Measurements from ENCODE around the gene FKBP15.

The FKBP15 gene

DNA sequence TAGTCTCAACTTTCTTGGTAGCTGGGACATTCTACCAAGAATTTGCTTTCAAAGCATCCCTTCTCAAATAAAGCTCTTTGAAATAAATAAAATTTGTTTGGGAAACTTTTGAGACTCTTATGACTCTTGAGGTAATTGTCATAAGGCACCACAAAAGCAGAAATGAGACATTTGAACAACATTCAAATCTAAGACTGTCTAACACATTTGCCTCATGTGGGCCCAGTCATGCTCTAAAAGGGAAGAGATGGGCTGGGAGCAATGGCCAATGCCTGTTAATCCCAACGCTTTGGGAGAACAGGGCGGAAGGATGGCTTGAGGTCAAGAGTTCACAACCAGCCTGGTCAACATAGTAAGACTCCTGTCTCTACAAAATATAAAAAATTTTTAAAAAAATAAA lies 43.8 kb downstream of the FKBP15 start:
- H3K27ac ChIP-seq (ENCODE audit: low read depth, low read length), result no peak overlapping the region
- H3K9ac ChIP-seq (ENCODE audit: low read depth, low read length), result no peak overlapping the region
- WGBS, result 81% methylated on average over 2 of the region's 2 CpGs
- H3K4me3 ChIP-seq (ENCODE audit: low read length), result no peak overlapping the region
- H3K36me3 ChIP-seq (ENCODE audit: insufficient read depth, low read length), result peaks cover 89% of the 10 kb centered on the region
- H3K4me1 ChIP-seq (ENCODE audit: insufficient read depth, low read length), result no peaks in the 10 kb centered on the region
- H3K27me3 ChIP-seq (ENCODE audit: insufficient read depth, low read length), result no peaks in the 10 kb centered on the region
- H3K9me3 ChIP-seq (ENCODE audit: insufficient read depth, low read depth, low read length), result no peaks in the 10 kb centered on the region

DNA sequence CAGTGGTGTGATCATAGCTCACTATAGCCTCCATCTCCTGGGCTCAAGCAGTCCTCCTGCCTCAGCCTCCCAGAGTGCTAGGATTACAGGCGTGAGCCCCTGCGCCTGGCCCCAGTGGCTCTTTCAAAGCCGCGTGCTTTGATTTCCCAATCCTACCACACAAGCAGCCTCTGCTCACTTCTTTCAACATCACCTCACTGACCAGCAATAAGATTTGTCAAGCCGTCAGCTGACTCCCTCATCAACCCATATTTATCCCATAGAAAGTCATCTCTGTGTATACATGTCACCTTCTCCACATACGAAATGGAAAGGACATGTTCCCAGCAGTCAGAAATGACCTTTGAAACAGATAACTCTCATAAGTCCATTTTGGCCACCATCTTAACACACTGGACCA lies 44.3 kb downstream of the FKBP15 start:
- H3K9me3 ChIP-seq (ENCODE audit: insufficient read depth, low read depth, low read length), result no peaks in the 10 kb centered on the region
- no peak overlapping the region for H3K27ac ChIP-seq (ENCODE audit: low read depth, low read length)
- H3K4me1 ChIP-seq (ENCODE audit: insufficient read depth, low read length), result no peaks in the 10 kb centered on the region
- no peak overlapping the region for H3K9ac ChIP-seq (ENCODE audit: low read depth, low read length)
- H3K36me3 ChIP-seq (ENCODE audit: insufficient read depth, low read length), result peaks cover 86% of the 10 kb centered on the region
- no peak overlapping the region for H3K4me3 ChIP-seq (ENCODE audit: low read length)
- 94% methylated on average over 6 of the region's 6 CpGs for WGBS
- no peaks in the 10 kb centered on the region for H3K27me3 ChIP-seq (ENCODE audit: insufficient read depth, low read length)

DNA sequence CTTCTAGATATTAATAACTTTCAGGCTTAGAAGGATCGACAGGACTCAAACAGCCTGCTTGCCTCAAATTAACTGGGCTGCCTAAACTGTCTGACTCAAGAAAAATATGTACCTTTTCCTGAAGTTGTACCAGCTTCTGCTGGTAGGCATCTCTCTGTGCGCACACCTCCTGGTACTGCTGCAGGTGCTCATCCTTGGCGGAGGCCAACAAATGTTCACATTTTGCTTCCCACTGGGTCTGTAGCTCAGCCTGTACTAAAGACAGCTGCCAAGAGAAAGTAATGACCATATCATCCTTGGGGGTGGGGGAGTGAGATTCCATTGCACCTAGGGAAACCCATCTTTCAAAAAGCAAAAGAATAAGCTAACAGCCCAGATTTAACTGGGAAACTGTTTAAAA lies 47.7 kb downstream of the FKBP15 start:
- no peak overlapping the region for H3K4me3 ChIP-seq (ENCODE audit: low read length)
- no peak overlapping the region for H3K27ac ChIP-seq (ENCODE audit: low read depth, low read length)
- H3K9ac ChIP-seq (ENCODE audit: low read depth, low read length), result no peak overlapping the region
- 92% methylated on average over 3 of the region's 3 CpGs for WGBS
- H3K27me3 ChIP-seq (ENCODE audit: insufficient read depth, low read length), result no peaks in the 10 kb centered on the region
- H3K9me3 ChIP-seq (ENCODE audit: insufficient read depth, low read depth, low read length), result no peaks in the 10 kb centered on the region
- peaks cover 85% of the 10 kb centered on the region for H3K36me3 ChIP-seq (ENCODE audit: insufficient read depth, low read length)
- no peaks in the 10 kb centered on the region for H3K4me1 ChIP-seq (ENCODE audit: insufficient read depth, low read length)

DNA sequence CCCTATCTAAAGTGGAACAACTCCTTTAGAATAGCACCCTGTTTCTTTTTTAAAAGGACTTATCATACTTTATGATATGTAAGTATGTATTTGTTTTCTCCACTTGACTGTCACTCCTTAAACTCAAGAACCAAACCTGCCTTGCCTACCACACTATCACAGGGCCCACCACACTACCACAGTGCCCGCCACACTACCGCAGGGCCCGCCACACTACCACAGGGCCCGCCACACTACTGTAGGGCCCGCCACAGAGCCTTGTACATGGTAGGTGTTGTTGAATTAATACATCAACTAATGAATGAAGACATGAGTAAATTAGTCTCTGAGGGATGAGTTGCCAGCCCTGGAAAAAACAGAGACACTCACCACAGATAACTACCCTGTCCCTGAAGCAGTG lies 52.3 kb downstream of the FKBP15 start:
- WGBS, result 95% methylated on average over 5 of the region's 5 CpGs
- peaks cover 91% of the 10 kb centered on the region for H3K36me3 ChIP-seq (ENCODE audit: insufficient read depth, low read length)
- H3K27me3 ChIP-seq (ENCODE audit: insufficient read depth, low read length), result no peaks in the 10 kb centered on the region
- no peak overlapping the region for H3K4me3 ChIP-seq (ENCODE audit: low read length)
- H3K4me1 ChIP-seq (ENCODE audit: insufficient read depth, low read length), result no peaks in the 10 kb centered on the region
- H3K9me3 ChIP-seq (ENCODE audit: insufficient read depth, low read depth, low read length), result no peaks in the 10 kb centered on the region
- no peak overlapping the region for H3K9ac ChIP-seq (ENCODE audit: low read depth, low read length)
- H3K27ac ChIP-seq (ENCODE audit: low read depth, low read length), result no peak overlapping the region

DNA sequence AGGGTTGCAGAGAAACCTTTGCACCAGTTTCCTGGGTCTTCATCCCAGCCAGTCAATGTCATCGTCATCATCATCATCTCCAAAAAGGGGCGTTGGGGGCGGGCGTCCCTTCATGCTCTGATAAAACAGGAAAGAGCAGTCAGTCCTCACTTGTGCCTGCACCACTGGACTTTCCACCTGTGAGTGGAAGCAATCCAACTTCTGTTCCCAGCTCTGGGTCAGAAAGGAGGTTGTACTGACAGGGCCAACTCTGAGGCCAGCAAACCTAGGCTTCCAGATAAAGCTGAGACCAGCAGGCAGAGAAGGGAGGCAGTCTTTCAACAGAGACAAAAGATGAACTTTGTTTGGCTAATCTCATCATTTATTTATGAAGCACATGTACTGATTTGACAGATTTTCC lies 55.0 kb downstream of the FKBP15 start:
- no peak overlapping the region for H3K27ac ChIP-seq (ENCODE audit: low read depth, low read length)
- no peaks in the 10 kb centered on the region for H3K27me3 ChIP-seq (ENCODE audit: insufficient read depth, low read length)
- no peak overlapping the region for H3K4me3 ChIP-seq (ENCODE audit: low read length)
- 94% methylated on average over 4 of the region's 4 CpGs for WGBS
- no peak overlapping the region for H3K9ac ChIP-seq (ENCODE audit: low read depth, low read length)
- peaks cover 4% of the 10 kb centered on the region for H3K4me1 ChIP-seq (ENCODE audit: insufficient read depth, low read length)
- no peaks in the 10 kb centered on the region for H3K9me3 ChIP-seq (ENCODE audit: insufficient read depth, low read depth, low read length)
- H3K36me3 ChIP-seq (ENCODE audit: insufficient read depth, low read length), result peaks cover 75% of the 10 kb centered on the region

DNA sequence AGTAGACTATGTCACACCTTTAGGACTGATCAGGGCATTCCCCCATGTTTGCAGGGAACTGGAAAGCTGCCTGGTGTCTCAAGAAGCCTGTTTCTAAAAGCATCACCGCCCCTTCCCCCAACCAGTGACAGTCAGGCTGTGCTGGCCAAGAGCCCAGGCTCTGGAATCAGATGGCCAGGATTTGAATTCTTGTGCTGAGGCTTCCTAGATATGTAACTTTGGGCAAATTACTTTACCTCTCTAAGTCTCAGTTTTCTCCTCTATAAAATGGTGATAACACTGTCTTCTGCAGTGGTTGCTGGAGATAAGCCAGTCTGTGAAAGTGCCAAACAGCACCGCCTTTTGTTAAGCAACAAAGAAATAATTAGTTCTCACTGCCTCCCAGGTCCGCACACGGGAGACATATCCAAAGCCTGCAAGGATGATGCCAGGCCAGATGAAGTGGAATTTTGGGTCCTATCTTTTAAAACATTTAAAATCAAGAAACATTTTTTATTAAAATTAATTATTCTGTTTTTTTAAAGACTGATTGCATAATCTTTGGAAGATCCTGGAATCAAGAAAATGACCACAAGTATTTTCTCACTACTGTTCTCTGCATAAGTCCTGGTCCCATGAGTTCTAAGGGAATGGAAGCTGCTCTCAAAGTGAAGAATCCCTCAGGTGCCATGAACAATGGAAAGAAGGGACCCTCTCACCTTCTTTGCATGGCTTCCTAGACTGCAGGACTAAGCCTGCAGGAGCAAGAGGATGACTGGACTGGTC lies 56.4 kb downstream of the FKBP15 start:
- Histone ChIP-seq H3K27ac (ENCODE audit: low read depth, low read length) (no peak overlapping the region), H3K9ac (ENCODE audit: low read depth, low read length) (no peak overlapping the region), H3K36me3 (ENCODE audit: insufficient read depth, low read length) (peaks cover 63% of the 10 kb centered on the region), H3K27me3 (ENCODE audit: insufficient read depth, low read length) (no peaks in the 10 kb centered on the region), H3K4me1 (ENCODE audit: insufficient read depth, low read length) (peaks cover 12% of the 10 kb centered on the region), H3K9me3 (ENCODE audit: insufficient read depth, low read depth, low read length) (no peaks in the 10 kb centered on the region), H3K4me3 (ENCODE audit: low read length) (no peak overlapping the region)
- 91% methylated on average over 4 of the region's 4 CpGs for WGBS

DNA sequence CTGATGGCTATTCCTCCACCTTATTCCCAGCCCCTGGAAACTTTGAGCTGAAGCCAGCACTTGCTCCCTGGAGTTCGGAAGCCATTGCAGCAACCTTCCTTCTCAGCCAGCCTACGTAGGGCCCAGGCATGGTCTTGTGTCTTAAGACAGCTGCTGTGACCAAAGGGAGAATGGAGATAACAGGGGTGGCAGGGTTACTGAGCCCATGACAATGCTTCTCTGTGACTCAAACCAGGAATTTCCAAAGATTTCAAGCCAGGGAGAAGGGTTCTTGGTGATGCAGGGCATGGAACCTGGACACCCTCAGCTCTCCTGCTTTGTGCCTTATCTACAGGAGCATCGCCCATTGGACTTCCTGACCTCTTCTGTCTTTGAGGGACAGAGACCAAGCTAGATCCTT lies 58.1 kb downstream of the FKBP15 start:
- no peak overlapping the region for H3K4me3 ChIP-seq (ENCODE audit: low read length)
- no peaks in the 10 kb centered on the region for H3K9me3 ChIP-seq (ENCODE audit: insufficient read depth, low read depth, low read length)
- no peak overlapping the region for H3K27ac ChIP-seq (ENCODE audit: low read depth, low read length)
- H3K4me1 ChIP-seq (ENCODE audit: insufficient read depth, low read length), result peaks cover 12% of the 10 kb centered on the region
- H3K27me3 ChIP-seq (ENCODE audit: insufficient read depth, low read length), result no peaks in the 10 kb centered on the region
- peaks cover 46% of the 10 kb centered on the region for H3K36me3 ChIP-seq (ENCODE audit: insufficient read depth, low read length)
- WGBS, result 60% methylated on average over 3 of the region's 3 CpGs
- H3K9ac ChIP-seq (ENCODE audit: low read depth, low read length), result no peak overlapping the region

DNA sequence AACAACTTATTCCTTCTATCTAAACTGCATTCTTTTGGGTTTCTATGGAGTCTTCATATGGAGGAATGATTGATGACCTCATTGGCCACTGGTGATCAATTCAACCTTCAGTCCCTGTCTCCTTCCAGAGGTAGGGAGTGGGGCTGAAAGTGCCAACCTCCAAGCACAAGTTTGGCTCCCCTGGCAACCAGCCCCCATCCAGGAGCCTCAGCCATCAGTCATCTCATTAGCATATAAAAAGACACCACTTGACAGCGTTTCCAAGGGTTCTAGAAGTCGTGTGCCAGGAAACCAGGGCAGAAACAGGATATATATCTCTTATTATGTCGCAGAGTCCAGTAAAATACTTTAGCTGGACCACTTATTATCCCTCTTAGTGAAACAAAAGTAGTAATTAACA lies 60.5 kb downstream of the FKBP15 start:
- H3K4me3 ChIP-seq (ENCODE audit: low read length), result peak overlapping the region; percentile 28; the same call in 1 of the 2 replicates

DNA sequence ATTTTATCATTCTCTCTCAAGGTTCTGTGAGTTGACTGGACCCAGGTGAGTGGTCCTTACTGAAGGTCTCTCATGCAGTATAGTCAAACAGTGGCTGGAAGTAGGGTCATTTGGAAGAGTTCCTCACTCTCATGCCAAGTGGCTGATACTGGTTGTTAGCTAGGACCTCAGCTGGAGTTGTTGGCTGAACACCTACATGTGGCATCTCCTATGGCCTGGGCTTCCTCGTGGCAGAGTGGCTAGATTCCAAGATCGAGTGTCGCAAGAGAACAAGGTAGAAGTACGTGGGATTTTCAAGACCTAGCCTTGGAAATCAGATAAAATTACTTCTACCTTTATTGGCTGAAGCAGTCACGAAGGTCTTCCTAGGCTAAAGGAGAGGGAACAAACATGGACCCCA lies 62.6 kb downstream of the FKBP15 start:
- H3K36me3 ChIP-seq (ENCODE audit: insufficient read depth, low read length), result peaks cover under 1% of the 10 kb centered on the region; the same call in 1 of the 2 replicates
- no peak overlapping the region for H3K9ac ChIP-seq (ENCODE audit: low read depth, low read length)
- no peaks in the 10 kb centered on the region for H3K9me3 ChIP-seq (ENCODE audit: insufficient read depth, low read depth, low read length)
- H3K27me3 ChIP-seq (ENCODE audit: insufficient read depth, low read length), result no peaks in the 10 kb centered on the region
- H3K27ac ChIP-seq (ENCODE audit: low read depth, low read length), result no peak overlapping the region
- no peak overlapping the region for H3K4me3 ChIP-seq (ENCODE audit: low read length)
- 92% methylated on average over 5 of the region's 5 CpGs for WGBS
- peaks cover 12% of the 10 kb centered on the region for H3K4me1 ChIP-seq (ENCODE audit: insufficient read depth, low read length)

More for the DNA sequence above, 60.5 kb downstream of the FKBP15 start:
- Histone ChIP-seq H3K4me1 (ENCODE audit: insufficient read depth, low read length) (peaks cover 12% of the 10 kb centered on the region), H3K9ac (ENCODE audit: low read depth, low read length) (no peak overlapping the region), H3K9me3 (ENCODE audit: insufficient read depth, low read depth, low read length) (no peaks in the 10 kb centered on the region), H3K27me3 (ENCODE audit: insufficient read depth, low read length) (no peaks in the 10 kb centered on the region), H3K36me3 (ENCODE audit: insufficient read depth, low read length) (peaks cover 22% of the 10 kb centered on the region), H3K27ac (ENCODE audit: low read depth, low read length) (no peak overlapping the region)
- 10% methylated on average over 3 of the region's 3 CpGs for WGBS

DNA sequence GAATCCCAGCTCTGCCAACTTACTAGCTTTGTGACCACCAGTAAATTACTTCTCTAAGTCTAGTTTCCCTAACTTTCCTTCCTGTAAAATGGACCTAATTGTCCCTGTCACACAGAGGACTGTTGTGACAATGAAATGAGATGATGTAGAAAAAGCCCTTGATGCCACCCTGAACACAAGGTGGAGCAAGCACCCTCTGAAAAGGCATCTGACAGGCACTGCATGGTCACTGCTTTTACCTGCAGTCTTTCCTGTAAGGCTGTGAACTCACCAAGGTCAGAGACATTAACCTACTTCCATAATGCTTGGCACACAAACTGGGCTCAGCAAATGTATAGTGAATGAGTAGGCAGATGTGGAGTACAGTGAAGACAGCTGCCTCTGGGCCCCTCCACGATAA lies 64.2 kb downstream of the FKBP15 start:
- no peak overlapping the region for H3K27ac ChIP-seq (ENCODE audit: low read depth, low read length)
- H3K4me3 ChIP-seq (ENCODE audit: low read length), result no peak overlapping the region
- H3K9me3 ChIP-seq (ENCODE audit: insufficient read depth, low read depth, low read length), result no peaks in the 10 kb centered on the region
- H3K9ac ChIP-seq (ENCODE audit: low read depth, low read length), result no peak overlapping the region
- 92% methylated on average over 1 of the region's 1 CpG for WGBS
- H3K27me3 ChIP-seq (ENCODE audit: insufficient read depth, low read length), result peaks cover 11% of the 10 kb centered on the region
- peaks cover 17% of the 10 kb centered on the region for H3K4me1 ChIP-seq (ENCODE audit: insufficient read depth, low read length)
- no peaks in the 10 kb centered on the region for H3K36me3 ChIP-seq (ENCODE audit: insufficient read depth, low read length)

DNA sequence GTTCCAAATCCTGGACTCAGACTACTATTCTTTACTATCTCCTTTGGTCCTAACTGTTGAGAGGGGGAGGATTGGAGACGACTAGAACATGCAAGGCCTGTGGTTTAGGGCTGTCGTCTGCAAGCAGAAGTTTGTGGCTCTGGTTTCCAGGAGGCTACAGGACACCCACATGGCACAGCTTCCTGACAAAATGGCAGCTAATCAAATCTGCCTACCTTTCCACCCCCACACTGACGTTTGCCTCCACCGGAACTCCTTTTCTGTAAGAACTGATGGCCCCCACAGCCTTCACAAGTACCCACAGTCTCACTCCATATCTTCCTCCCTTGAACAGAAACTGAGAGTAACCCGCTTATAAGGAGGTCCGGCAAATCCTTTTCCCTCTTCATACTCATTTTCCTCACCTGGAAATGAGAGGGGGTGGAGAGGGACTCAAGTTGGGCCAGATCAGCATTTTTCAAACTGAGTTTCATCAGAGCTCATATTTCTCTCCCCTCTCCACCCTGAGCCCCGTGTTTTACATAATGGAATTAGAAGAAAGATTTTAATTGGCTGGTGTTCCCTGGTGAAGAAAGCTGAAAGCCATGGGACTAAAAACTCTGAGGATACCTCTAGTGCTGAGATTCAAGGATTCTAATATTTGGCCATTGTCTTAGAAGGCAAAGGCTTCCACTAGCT lies 65.0 kb downstream of the FKBP15 start:
- Histone ChIP-seq H3K27me3 (ENCODE audit: insufficient read depth, low read length) (peaks cover 17% of the 10 kb centered on the region), H3K9ac (ENCODE audit: low read depth, low read length) (no peak overlapping the region), H3K9me3 (ENCODE audit: insufficient read depth, low read depth, low read length) (no peaks in the 10 kb centered on the region), H3K4me1 (ENCODE audit: insufficient read depth, low read length) (peaks cover 12% of the 10 kb centered on the region), H3K27ac (ENCODE audit: low read depth, low read length) (no peak overlapping the region), H3K36me3 (ENCODE audit: insufficient read depth, low read length) (no peaks in the 10 kb centered on the region), H3K4me3 (ENCODE audit: low read length) (no peak overlapping the region)
- WGBS, result 58% methylated on average over 7 of the region's 7 CpGs
